Naive thymus-derived CD4-positive, alpha-beta T cell (primary cell): ENCODE measurements around the gene NOS3. TPM values are rescaled to one million over a fixed set of nuclear protein-coding genes. Genes with fewer than 3 reads are reported as not detected.

Experiments
- ATAC-seq: fragments of 150-1000 bp; cut with Tn5 transposase; 2 replicates; pipeline ENCODE4 v1.10.0; 2021; ENCODE audit warnings: mild to moderate bottlenecking, moderate library complexity
- CTCF ChIA-PET: fragments of 350-600 bp; sonication (Branson Sonifier 250); formaldehyde crosslinking; loops from one replicate; lab custom pipeline; 2021; ENCODE audit warnings: antibody characterized with exemption; lab: Charles Lee
- POLR2A ChIA-PET: fragments of 350-600 bp; sonication (Branson Sonifier 250); formaldehyde crosslinking; loops from one replicate; lab custom pipeline; 2021; ENCODE audit warnings: antibody characterized with exemption, inconsistent platforms; lab: Charles Lee
- DNase-seq, 9 donors: peaks; one replicate each; pipeline versions ENCODE4 v3.0.0 to v3.0.0-alpha.2; 2020 to 2022; ENCODE audit warnings: mixed read lengths in 1 of 9
- H3K27ac ChIP-seq: one replicate; pipeline ENCODE4 v1.7.0; 2013; ENCODE audit warnings: mild to moderate bottlenecking, low read depth, low read length, moderate library complexity
- H3K27me3 ChIP-seq, 2 donors: one replicate each; pipeline ENCODE4 v1.7.0; 2013; ENCODE audit warnings: low read length in 2 of 2, mild to moderate bottlenecking in 2 of 2, moderate library complexity in 2 of 2; ENCODE audit not compliant: control insufficient read depth in 2 of 2, insufficient read depth in 2 of 2
- H3K36me3 ChIP-seq, 3 experiments: 1 replicate in 2 of 3; 2 replicates in 1 of 3; pipeline ENCODE4 v1.7.0; 2013; ENCODE audit warnings: low read length in 3 of 3, mild to moderate bottlenecking in 3 of 3, moderate library complexity in 1 of 3; ENCODE audit not compliant: insufficient read depth in 3 of 3, control insufficient read depth in 2 of 3
- H3K4me1 ChIP-seq, 2 donors: one replicate each; pipeline ENCODE4 v1.7.0; 2013; ENCODE audit warnings: low read length in 2 of 2, mild to moderate bottlenecking in 2 of 2, moderate library complexity in 1 of 2; ENCODE audit not compliant: control insufficient read depth in 2 of 2, insufficient read depth in 2 of 2
- H3K4me3 ChIP-seq: 2 replicates; pipeline ENCODE4 v1.7.0; 2013; ENCODE audit warnings: mild to moderate bottlenecking, low read length
- H3K9me3 ChIP-seq, 3 experiments: 1 replicate in 2 of 3; 2 replicates in 1 of 3; pipeline ENCODE4 v1.7.0; 2013; ENCODE audit warnings: low read length in 3 of 3; ENCODE audit not compliant: control insufficient read depth in 2 of 3
- H3K27ac Mint-ChIP-seq, 9 donors: one replicate each; pipeline ENCODE4 v1.8.0; 2020 to 2022; ENCODE audit warnings: mixed read lengths in 9 of 9, mild to moderate bottlenecking in 8 of 9, moderate library complexity in 5 of 9, inconsistent platforms in 2 of 9
- H3K27me3 Mint-ChIP-seq, 5 donors: one replicate each; pipeline ENCODE4 v1.8.0; 2021 to 2022; ENCODE audit warnings: mixed read lengths in 5 of 5, mild to moderate bottlenecking in 1 of 5
- H3K36me3 Mint-ChIP-seq, 5 donors: one replicate each; pipeline ENCODE4 v1.8.0; 2020 to 2022; ENCODE audit warnings: mixed read lengths in 5 of 5, mild to moderate bottlenecking in 3 of 5, inconsistent platforms in 1 of 5
- H3K4me1 Mint-ChIP-seq, 7 donors: one replicate each; pipeline ENCODE4 v1.8.0; 2020 to 2022; ENCODE audit warnings: mixed read lengths in 7 of 7, mild to moderate bottlenecking in 3 of 7, inconsistent platforms in 1 of 7
- H3K4me3 Mint-ChIP-seq, 10 donors: one replicate each; pipeline ENCODE4 v1.8.0; 2020 to 2022; ENCODE audit warnings: mild to moderate bottlenecking in 10 of 10, mixed read lengths in 10 of 10, moderate library complexity in 6 of 10, inconsistent platforms in 2 of 10
- H3K9me3 Mint-ChIP-seq, 11 donors: one replicate each; pipeline ENCODE4 v1.8.0; 2020 to 2022; ENCODE audit warnings: mixed read lengths in 11 of 11, mild to moderate bottlenecking in 4 of 11, inconsistent platforms in 1 of 11, moderate library complexity in 1 of 11
- intact Hi-C, 2 donors: fragments of 100-400 bp; cut with micrococcal nuclease; formaldehyde crosslinking; loops; one replicate each; pipeline ENCODE4 v1.15.1; 2023
- polyA plus RNA-seq, 2 donors: library from polyadenylated mRNA; unstranded; fragments of 300-500 nt; fragmentation: Illumina TruSeq; gene quantifications; one replicate each; pipeline ENCODE4 v1.2.3, GENCODE V29; 2021
- total RNA-seq, 6 experiments: library from RNA in 5 of 6; stranded (reverse) in 5 of 6; gene quantifications; 1 replicate in 5 of 6; 2 replicates in 1 of 6; pipeline ENCODE4 v1.2.3 and lab custom pipeline; 2021 to 2026

The NOS3 gene
- total and polyA plus RNA-seq, 7 experiments from 2014 or later: 2.8 to 19.1 (median 7.9) TPM

DNA sequence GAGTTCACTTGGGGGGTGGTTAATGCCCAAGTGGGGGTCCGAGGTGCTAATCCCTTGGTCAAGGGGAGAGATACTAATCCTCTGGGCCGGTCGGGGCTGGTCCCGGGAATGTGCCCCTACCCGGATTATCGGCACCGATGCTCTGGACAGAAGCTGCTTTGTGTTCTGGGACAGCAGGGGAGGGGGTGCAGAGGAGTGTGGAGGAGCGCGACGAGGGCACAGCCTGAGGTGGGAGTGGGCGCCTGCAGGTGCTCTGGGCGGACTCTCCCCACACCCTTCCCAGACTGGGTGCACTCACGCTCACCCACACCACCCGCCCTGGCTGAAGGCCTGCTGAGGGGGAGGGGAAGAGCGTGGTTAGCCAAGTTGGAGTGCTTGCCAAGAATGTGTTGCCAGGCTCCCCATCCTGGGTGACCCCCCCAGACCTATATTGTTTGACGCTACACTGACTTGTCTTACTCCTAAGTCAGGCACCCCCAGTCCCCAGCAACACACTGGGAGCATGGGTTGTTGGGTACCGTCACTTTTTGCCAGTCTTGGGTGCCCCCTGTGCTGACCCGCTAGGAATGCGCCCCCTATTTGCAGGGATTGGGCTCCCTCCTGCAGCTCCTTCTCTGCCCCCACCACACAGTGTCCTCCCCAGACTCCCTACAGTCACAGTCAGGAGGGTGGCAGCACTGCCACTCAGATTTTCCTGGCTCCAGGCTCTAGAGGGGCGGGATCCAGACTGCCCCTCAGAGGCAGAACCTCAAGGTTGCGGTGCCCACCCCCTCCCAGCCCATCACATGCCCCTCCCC, 69.8 kb downstream of the NOS3 start:
- Histone ChIP-seq H3K4me1 (peaks cover 25 to 32% of the 10 kb centered on the region in 2 donors), H3K4me3 (peak overlapping the region; percentile 78), H3K36me3 (peaks cover 0 to 14% (median 0%) of the 10 kb centered on the region in 3 experiments), H3K9me3 (no peaks in the 10 kb centered on the region), H3K27ac (peak overlapping the region; percentile 92), H3K27me3 (no peaks in the 10 kb centered on the region)
- Mint-ChIP-seq H3K4me1 (peaks cover 25 to 38% (median 32%) of the 10 kb centered on the region in 7 donors), H3K9me3 (peaks cover 0 to under 1% (median 0%) of the 10 kb centered on the region in 11 donors), H3K27me3 (no peaks in the 10 kb centered on the region), H3K4me3 (peak overlapping the region; percentile 73 to 99 (median 93)), H3K36me3 (peaks cover 0 to 3% (median 0%) of the 10 kb centered on the region in 5 donors), H3K27ac (peak overlapping the region in 6 of 9 donors; percentile 38 to 86 (median 72))
- ChIA-PET POLR2A (interaction anchor here (0.6 to 2.8 kb wide), 2 partner anchors 24 to 1820 kb away, joined by 4 to 14 read pairs; partner anchors contain the start of gene TMUB1), CTCF (interaction anchor here (0.6 to 3.5 kb wide), 3 partner anchors 24 to 305 kb away, joined by 3 to 15 read pairs (median 3); partner anchors contain the start of genes ABCB8 and TMUB1)
- DNase-seq: peak in 2 of 9 donors; percentile 21 to 36
- ATAC-seq: no peak
- intact Hi-C loops: no loop called here

DNA sequence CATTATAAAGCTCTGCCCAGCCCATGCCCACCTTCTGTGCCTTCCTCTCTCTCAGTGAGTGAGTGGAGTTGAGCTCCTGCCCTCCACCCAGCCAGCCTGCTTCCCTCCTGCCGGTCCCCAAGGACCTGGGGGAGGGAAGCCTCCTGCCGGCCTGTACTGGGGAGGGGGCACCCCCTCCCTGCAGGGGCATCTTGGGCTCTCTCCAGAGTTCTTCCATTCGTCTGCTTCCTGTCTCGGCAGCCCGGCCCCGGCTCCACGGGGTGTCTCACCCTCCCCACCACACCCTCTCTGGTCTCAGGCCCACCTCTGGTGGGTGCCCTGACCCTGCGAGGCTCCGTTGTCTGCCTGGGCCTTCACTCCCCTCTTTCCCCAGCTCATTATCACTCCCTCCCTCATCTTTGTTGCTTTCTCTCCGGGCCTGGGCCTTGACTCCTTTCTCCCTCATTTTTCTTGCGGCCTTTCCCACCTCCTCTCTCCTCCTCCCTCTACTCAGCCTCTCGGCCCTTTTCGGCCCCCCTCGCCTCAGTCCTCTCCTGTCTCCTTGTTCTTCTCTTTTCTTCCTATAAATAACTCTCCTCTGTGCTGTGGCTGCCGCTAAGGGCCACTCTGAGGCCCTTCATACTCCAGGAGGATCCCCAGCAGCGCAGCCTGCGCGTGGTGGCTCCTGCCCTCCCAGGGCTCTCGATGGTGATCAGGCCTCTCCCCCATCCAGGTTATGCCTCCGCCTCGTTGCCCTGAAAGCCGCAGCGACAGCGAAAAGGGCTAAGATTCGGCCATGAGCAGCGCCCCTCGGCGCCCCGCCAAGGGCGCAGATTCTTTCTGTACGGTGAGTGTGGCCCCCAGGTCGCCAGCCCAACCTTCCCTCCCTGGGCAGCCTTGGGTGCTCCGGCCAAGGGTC, 70.6 kb downstream of the NOS3 start:
- no peak for DNase-seq
- Mint-ChIP-seq H3K4me3 (peak overlapping the region in 9 of 10 donors; percentile 57 to 99 (median 93)), H3K27me3 (no peaks in the 10 kb centered on the region), H3K9me3 (no peaks in the 10 kb centered on the region), H3K27ac (peak overlapping the region in 5 of 9 donors; percentile 41 to 71 (median 63)), H3K4me1 (peaks cover 25 to 38% (median 32%) of the 10 kb centered on the region in 7 donors), H3K36me3 (peaks cover 0 to 3% (median 0%) of the 10 kb centered on the region in 5 donors)
- Histone ChIP-seq H3K27me3 (no peaks in the 10 kb centered on the region), H3K9me3 (no peaks in the 10 kb centered on the region), H3K4me1 (peaks cover 25 to 32% of the 10 kb centered on the region in 2 donors), H3K4me3 (no peak overlapping the region), H3K27ac (no peak overlapping the region), H3K36me3 (peaks cover 0 to 23% (median 0%) of the 10 kb centered on the region in 3 experiments)
- POLR2A ChIA-PET: interaction anchor here (1.2 kb wide), 1 partner anchor 15 kb away, joined by 3 read pairs; no protein-coding TSS in a partner anchor
- no peak for ATAC-seq
- CTCF ChIA-PET: interaction anchor here (0.7 to 1.1 kb wide), 2 partner anchors 33 to 63 kb away, joined by 3 read pairs; partner anchors contain the start of gene ABCB8
- intact Hi-C loops: no loop called here

GRCh38 chr7:151062111-151062398, 71.2 kb downstream of the NOS3 start:
- no peaks in the 10 kb centered on the region for H3K9me3 ChIP-seq
- Mint-ChIP-seq H3K4me3 (peak overlapping the region in 2 of 10 donors; percentile 34 to 93), H3K9me3 (no peaks in the 10 kb centered on the region), H3K4me1 (peaks cover 22 to 33% (median 28%) of the 10 kb centered on the region in 7 donors), H3K36me3 (peaks cover 0 to 3% (median 0%) of the 10 kb centered on the region in 5 donors), H3K27me3 (no peaks in the 10 kb centered on the region), H3K27ac (no peak overlapping the region)
- ChIA-PET POLR2A (interaction anchor here (1.0 to 1.2 kb wide), 2 partner anchors 14 to 19 kb away, joined by 3 read pairs; partner anchors contain the start of gene FASTK), CTCF (interaction anchor here (0.9 to 1.1 kb wide), 3 partner anchors 34 to 62 kb away, joined by 3 to 4 read pairs (median 3); no protein-coding TSS in a partner anchor)
- H3K27me3 ChIP-seq: no peaks in the 10 kb centered on the region
- intact Hi-C loops: no loop called here
- no peak overlapping the region for H3K27ac ChIP-seq
- peaks cover 24 to 30% of the 10 kb centered on the region in 2 donors for H3K4me1 ChIP-seq
- DNase-seq (no peak), ATAC-seq (no peak)
- H3K4me3 ChIP-seq: no peak overlapping the region
- H3K36me3 ChIP-seq: peaks cover 0 to 27% (median 0%) of the 10 kb centered on the region in 3 experiments

DNA sequence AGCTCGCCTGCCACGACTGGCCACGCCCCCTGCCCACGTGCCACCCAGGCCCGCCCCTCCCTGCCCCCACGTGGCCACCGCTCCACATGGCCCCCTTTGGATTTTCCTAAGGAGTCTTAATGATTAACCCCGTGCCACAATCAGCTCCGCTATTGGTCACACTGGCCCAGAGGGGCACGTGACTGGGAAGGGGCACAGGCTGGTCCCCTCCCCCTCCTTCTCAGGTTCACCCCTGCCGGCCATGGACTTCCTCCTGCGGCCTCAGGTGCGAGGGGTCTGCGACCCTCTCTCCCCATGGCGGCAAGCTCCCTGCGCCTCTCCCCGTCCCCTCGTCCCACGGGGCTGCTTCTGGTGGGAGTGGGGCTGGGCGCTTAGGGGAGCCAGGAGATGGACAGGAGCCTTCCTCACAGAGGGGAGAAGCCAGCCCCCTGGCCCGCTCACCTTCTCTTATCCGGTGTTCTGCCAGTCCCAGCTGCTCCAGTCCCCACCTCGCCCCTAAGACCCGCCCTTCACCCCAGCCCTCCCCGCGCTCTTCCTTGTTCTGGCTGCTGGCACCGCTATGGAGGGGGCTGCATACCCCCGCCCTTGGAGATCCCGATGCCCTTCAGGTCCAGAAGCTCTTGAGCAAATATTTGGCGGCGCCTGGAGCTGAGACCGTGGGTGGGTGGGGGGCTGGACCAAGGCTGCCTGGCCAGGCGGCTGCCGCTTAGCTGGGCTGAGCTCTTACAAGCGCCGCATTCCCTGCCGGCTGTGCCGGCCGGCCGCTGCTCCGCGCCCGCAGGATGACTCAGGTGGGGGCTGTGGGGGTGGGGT, 71.8 kb downstream of the NOS3 start:
- Mint-ChIP-seq H3K27ac (no peak overlapping the region), H3K27me3 (no peaks in the 10 kb centered on the region), H3K36me3 (peaks cover 0 to 3% (median 0%) of the 10 kb centered on the region in 5 donors), H3K4me3 (peak overlapping the region in 1 of 10 donors; percentile 93), H3K9me3 (no peaks in the 10 kb centered on the region), H3K4me1 (peaks cover 16 to 27% (median 23%) of the 10 kb centered on the region in 7 donors)
- intact Hi-C loops: no loop called here
- ChIA-PET POLR2A (interaction anchor here (1.0 to 1.2 kb wide), 2 partner anchors 14 to 18 kb away, joined by 3 read pairs; partner anchors contain the start of gene FASTK), CTCF (interaction anchor here (0.6 to 1.1 kb wide), 5 partner anchors 33 to 61 kb away, joined by 3 to 4 read pairs (median 3); no protein-coding TSS in a partner anchor)
- H3K9me3 ChIP-seq: no peaks in the 10 kb centered on the region
- H3K27me3 ChIP-seq: no peaks in the 10 kb centered on the region
- peaks cover 19 to 25% of the 10 kb centered on the region in 2 donors for H3K4me1 ChIP-seq
- no peak overlapping the region for H3K4me3 ChIP-seq
- H3K36me3 ChIP-seq: peaks cover 0 to 33% (median 0%) of the 10 kb centered on the region in 3 experiments
- no peak overlapping the region for H3K27ac ChIP-seq
- ATAC-seq: no peak
- no peak for DNase-seq

- peak overlapping the region in 1 of 10 donors; percentile 3 for H3K4me3 Mint-ChIP-seq
- no peaks in the 10 kb centered on the region for H3K9me3 ChIP-seq
- peaks cover 0 to 39% (median 0%) of the 10 kb centered on the region in 3 experiments for H3K36me3 ChIP-seq
- no peaks in the 10 kb centered on the region for H3K9me3 Mint-ChIP-seq
- H3K36me3 Mint-ChIP-seq: peaks cover 0 to 5% (median 0%) of the 10 kb centered on the region in 5 donors
- H3K4me3 ChIP-seq: no peak overlapping the region
- no peak for DNase-seq
- CTCF ChIA-PET: interaction anchor here (0.6 kb wide), 1 partner anchor 46 kb away, joined by 3 read pairs; no protein-coding TSS in a partner anchor
- H3K27ac ChIP-seq: no peak overlapping the region
- no peak for ATAC-seq
- H3K4me1 Mint-ChIP-seq: peaks cover 15 to 25% (median 22%) of the 10 kb centered on the region in 7 donors
- POLR2A ChIA-PET: no interaction called here
- intact Hi-C loops: no loop called here
- H3K27ac Mint-ChIP-seq: no peak overlapping the region
- no peaks in the 10 kb centered on the region for H3K27me3 ChIP-seq
- H3K27me3 Mint-ChIP-seq: no peaks in the 10 kb centered on the region
- peaks cover 19 to 25% of the 10 kb centered on the region in 2 donors for H3K4me1 ChIP-seq
Measured at GRCh38 chr7:151063212-151063561, 72.4 kb downstream of the NOS3 start.
